HK-2 (cell line): ENCODE measurements around the gene SRCAP.

ENCODE experiments used
- DNase-seq: peaks from one replicate; pipeline ENCODE4 v3.0.0-alpha.2; 2018; ENCODE audit not compliant: unreplicated experiment

The SRCAP gene

GRCh38 chr16:30775131-30775391 is 76.1 kb downstream of the SRCAP start:
- DNase-seq = no peak

- peak; percentile 80 for DNase-seq
These were observed 76.6 kb downstream of the SRCAP start for GRCh38 chr16:30775392-30776188.

- DNase-seq = no peak
These were observed 78.8 kb downstream of the SRCAP start for GRCh38 chr16:30777591-30778297.

GRCh38 chr16:30778549-30779244 is 79.7 kb downstream of the SRCAP start:
- no peak for DNase-seq

GRCh38 chr16:30779596-30779995 is 80.6 kb downstream of the SRCAP start:
- DNase-seq = no peak

GRCh38 chr16:30780021-30780420 is 81.0 kb downstream of the SRCAP start:
- no peak for DNase-seq

- DNase-seq = no peak
These were observed 81.6 kb downstream of the SRCAP start for GRCh38 chr16:30780549-30780948.

GRCh38 chr16:30782486-30783279 is 83.7 kb downstream of the SRCAP start:
- DNase-seq = no peak

GRCh38 chr16:30783280-30784109 is 84.5 kb downstream of the SRCAP start:
- DNase-seq = no peak

- no peak for DNase-seq
These were observed 85.2 kb downstream of the SRCAP start for GRCh38 chr16:30784215-30784614.

GRCh38 chr16:30785126-30786106 is 86.4 kb downstream of the SRCAP start:
- DNase-seq = no peak

GRCh38 chr16:30786115-30786935 is 87.4 kb downstream of the SRCAP start:
- peak; percentile 48 for DNase-seq

- peak; percentile 53 for DNase-seq
These were observed 88.1 kb downstream of the SRCAP start, which contains the start of gene ZNF629 for GRCh38 chr16:30786936-30787612. Gene ZNF629, minus strand, starts transcription at chr16:30787205. Its CDS starts 2,723 bp downstream, at chr16:30784482.

- no peak for DNase-seq
These were observed 88.8 kb downstream of the SRCAP start for GRCh38 chr16:30787613-30788378.
